Measurements from ENCODE around the gene SGCG. TPM values are rescaled to one million over a fixed set of nuclear protein-coding genes. Genes with fewer than 3 reads are reported as not detected.

SGCG gene
- total RNA-seq, 4 donors from 2014 or later: 0.67 TPM; not detected in 3

- DNase-seq: no peak
- no peaks in the 10 kb centered on the region for H3K36me3 ChIP-seq
- no peak overlapping the region for H3K4me3 ChIP-seq (replicated peaks in 1 of 3)
- no peak overlapping the region for H3K27ac ChIP-seq
- intact Hi-C loops (cut with DNase I): no loop called here
- H3K4me1 ChIP-seq: no peaks in the 10 kb centered on the region
- WGBS, 2 donors: 67 to 80% methylated on average over 3 of the region's 3 CpGs
- no peaks in the 10 kb centered on the region for H3K27me3 ChIP-seq
- H3K9me3 ChIP-seq: no peaks in the 10 kb centered on the region
- TF ChIP-seq, protein P1, sequence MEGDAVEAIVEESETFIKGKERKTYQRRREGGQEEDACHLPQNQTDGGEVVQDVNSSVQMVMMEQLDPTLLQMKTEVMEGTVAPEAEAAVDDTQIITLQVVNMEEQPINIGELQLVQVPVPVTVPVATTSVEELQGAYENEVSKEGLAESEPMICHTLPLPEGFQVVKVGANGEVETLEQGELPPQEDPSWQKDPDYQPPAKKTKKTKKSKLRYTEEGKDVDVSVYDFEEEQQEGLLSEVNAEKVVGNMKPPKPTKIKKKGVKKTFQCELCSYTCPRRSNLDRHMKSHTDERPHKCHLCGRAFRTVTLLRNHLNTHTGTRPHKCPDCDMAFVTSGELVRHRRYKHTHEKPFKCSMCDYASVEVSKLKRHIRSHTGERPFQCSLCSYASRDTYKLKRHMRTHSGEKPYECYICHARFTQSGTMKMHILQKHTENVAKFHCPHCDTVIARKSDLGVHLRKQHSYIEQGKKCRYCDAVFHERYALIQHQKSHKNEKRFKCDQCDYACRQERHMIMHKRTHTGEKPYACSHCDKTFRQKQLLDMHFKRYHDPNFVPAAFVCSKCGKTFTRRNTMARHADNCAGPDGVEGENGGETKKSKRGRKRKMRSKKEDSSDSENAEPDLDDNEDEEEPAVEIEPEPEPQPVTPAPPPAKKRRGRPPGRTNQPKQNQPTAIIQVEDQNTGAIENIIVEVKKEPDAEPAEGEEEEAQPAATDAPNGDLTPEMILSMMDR (IDR thresholded peaks at IDR 0.05): no peak
- no peak for TF ChIP-seq POLR2A (IDR thresholded peaks at IDR 0.05)
Measured at GRCh38 chr13:23202383-23202782, 21.6 kb downstream of the SGCG start.

GRCh38 chr13:23203516-23203915, 22.7 kb downstream of the SGCG start:
- Histone ChIP-seq H3K27ac (no peak overlapping the region), H3K27me3 (no peaks in the 10 kb centered on the region), H3K4me3 (replicated peaks in 1 of 3) (no peak overlapping the region), H3K9me3 (no peaks in the 10 kb centered on the region), H3K36me3 (no peaks in the 10 kb centered on the region), H3K4me1 (no peaks in the 10 kb centered on the region)
- WGBS, 2 donors: 83 to 87% methylated on average over 5 of the region's 5 CpGs
- TF ChIP-seq, protein P1 (IDR thresholded peaks at IDR 0.05): no peak
- no peak for TF ChIP-seq POLR2A (IDR thresholded peaks at IDR 0.05)
- intact Hi-C loops (cut with DNase I): no loop called here
- no peak for DNase-seq

- Histone ChIP-seq H3K27me3 (no peaks in the 10 kb centered on the region), H3K4me1 (no peaks in the 10 kb centered on the region), H3K9me3 (no peaks in the 10 kb centered on the region), H3K36me3 (no peaks in the 10 kb centered on the region), H3K4me3 (replicated peaks in 1 of 3) (no peak overlapping the region), H3K27ac (no peak overlapping the region)
- no peak for TF ChIP-seq POLR2A (IDR thresholded peaks at IDR 0.05)
- TF ChIP-seq, protein P1 (IDR thresholded peaks at IDR 0.05): no peak
- WGBS, 2 donors: 91 to 94% methylated on average over 3 of the region's 3 CpGs
- intact Hi-C loops (cut with DNase I): no loop called here
- DNase-seq: no peak
Measured at GRCh38 chr13:23205807-23206206, 25.0 kb downstream of the SGCG start.

- no peaks in the 10 kb centered on the region for H3K36me3 ChIP-seq
- H3K4me3 ChIP-seq (replicated peaks in 1 of 3): no peak overlapping the region
- no peaks in the 10 kb centered on the region for H3K4me1 ChIP-seq
- no peak for DNase-seq
- TF ChIP-seq, protein P1 (IDR thresholded peaks at IDR 0.05): no peak
- TF ChIP-seq POLR2A (IDR thresholded peaks at IDR 0.05): no peak
- H3K27ac ChIP-seq: no peak overlapping the region
- 23 to 35% methylated on average over 4 of the region's 4 CpGs for WGBS, 2 donors
- no peaks in the 10 kb centered on the region for H3K27me3 ChIP-seq
- intact Hi-C loops (cut with DNase I): no loop called here
- no peaks in the 10 kb centered on the region for H3K9me3 ChIP-seq
Measured at GRCh38 chr13:23212671-23213070, 31.9 kb downstream of the SGCG start.

DNA sequence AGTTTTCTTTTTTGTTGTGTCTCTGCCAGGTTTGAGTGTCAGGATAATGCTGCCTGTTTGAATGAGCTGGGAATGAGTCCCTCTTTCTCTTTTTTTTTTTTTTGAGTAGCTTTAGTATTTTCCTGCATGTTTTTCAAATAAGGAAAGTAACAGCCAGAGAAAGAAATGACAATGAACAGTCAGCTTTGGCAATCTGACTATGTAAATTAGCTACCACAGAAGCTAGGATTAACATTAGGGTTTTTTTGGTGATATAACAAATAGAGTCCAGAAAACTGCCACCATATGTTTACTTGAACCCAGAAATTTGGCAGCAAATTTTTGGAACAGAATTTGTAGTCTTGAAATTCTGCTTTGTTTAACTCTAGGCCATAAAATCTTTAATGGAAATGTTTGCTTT, 50.5 kb downstream of the SGCG start:
- H3K9me3 ChIP-seq: no peaks in the 10 kb centered on the region
- no peak overlapping the region for H3K27ac ChIP-seq
- DNase-seq: no peak
- no peaks in the 10 kb centered on the region for H3K36me3 ChIP-seq
- intact Hi-C loops (cut with DNase I): no loop called here
- H3K4me3 ChIP-seq (replicated peaks in 1 of 3): no peak overlapping the region
- H3K27me3 ChIP-seq: no peaks in the 10 kb centered on the region
- H3K4me1 ChIP-seq: no peaks in the 10 kb centered on the region
- TF ChIP-seq, protein P1 (IDR thresholded peaks at IDR 0.05): no peak
- TF ChIP-seq POLR2A (IDR thresholded peaks at IDR 0.05): no peak

Data from thyroid gland (tissue), 4 donors.